Renal cortical epithelial cell (primary cell): Measurements from ENCODE around the gene OR2T10. TPM values are rescaled to one million over a fixed set of nuclear protein-coding genes. Genes with fewer than 3 reads are reported as not detected.
"Not testable (repeated sequence)": the region's sequence is repeated elsewhere in the genome, so short reads cannot be mapped to it uniquely, and the experiment has no call there.

Source experiments
- DNase-seq: peaks from one replicate; pipeline ENCODE4 v3.0.0-alpha.2; 2011; ENCODE audit warnings: low read depth
- total RNA-seq: library from RNA; depleted of rRNA; stranded (reverse); fragments of >200 nt; gene quantifications from 2 replicates; pipeline ENCODE4 v1.2.3, GENCODE V29; 2014

OR2T10 gene
- total RNA-seq, 1 donor from 2014 or later, result 0.20 TPM

DNA sequence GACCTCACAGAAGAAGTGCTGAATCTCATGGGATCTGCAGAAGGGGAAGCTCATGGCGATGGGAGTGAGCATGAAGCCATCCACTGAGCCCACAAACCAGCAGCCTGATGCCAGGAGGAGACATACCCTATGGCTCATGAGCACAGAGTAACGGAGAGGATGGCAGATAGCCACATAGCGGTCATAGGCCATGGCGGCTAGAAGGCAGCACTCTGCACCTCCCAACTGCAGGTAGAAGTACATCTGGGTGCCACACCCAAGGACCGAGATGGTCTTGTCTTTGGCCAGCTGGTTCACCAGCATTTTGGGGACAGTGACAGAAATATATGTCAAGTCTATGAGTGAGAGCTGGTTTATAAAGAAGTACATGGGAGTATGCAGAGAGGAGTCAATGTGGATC, 4.3 kb downstream of the OR2T10 start:
- no peak for DNase-seq

- no peak for DNase-seq
These were observed 4.8 kb downstream of the OR2T10 start for GRCh38 chr1:248592655-248593054.

DNA sequence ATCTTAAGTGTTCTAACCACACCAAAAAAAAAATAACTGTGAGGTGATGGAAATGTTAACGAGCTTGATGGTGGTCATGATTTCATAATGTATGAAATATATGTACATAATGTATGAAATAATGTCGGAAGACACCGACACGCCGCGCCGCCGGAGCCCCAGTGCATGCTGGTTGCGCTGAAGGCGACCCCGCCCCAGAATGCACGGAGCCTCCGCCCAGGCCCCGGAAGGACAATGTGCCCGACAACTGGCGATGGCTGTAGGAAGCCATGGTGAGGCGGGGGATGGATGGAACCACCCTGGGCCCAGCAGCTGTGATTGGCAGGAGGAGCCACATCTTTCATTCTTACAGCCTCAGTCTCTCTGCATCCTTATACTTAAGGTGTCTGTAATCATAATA, 7.4 kb downstream of the OR2T10 start:
- DNase-seq, result no peak

DNA sequence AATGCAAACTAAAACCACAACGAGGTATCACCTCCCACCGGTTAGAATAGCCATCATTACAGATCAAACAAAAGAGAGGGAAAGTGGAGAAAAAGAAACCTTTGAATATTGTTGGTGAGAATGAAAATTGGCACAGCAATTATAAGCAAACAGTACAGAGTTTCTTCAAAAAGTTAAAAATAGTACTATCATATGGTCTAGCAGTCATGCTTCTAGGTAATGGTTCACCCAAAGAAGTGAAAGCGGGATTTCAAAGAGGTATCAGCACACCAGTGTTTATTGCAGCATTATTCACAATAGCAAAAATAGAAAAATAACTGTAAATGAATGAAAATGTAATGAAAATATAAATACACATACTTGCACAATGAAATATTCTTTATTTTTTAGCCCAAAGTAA, 8.2 kb downstream of the OR2T10 start:
- DNase-seq, result no peak

DNA sequence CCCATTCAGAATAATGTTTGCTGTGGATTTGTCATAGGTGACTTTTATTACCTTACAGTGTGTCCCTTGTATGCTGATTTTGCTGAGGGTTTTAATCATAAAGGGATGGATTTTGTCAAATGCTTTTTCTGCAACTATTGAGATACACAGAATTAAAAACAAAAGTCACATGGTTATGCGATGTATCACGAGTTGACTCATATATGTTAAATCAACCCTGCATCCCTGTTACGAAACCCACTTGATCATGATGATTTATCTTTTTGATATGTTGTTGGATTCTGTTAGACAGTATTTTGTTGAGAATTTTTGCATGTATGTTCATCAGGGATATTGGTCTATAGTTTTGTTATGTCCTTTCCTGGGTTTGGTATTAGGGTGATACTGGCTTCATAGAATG, 12.2 kb downstream of the OR2T10 start:
- DNase-seq, result no peak

DNA sequence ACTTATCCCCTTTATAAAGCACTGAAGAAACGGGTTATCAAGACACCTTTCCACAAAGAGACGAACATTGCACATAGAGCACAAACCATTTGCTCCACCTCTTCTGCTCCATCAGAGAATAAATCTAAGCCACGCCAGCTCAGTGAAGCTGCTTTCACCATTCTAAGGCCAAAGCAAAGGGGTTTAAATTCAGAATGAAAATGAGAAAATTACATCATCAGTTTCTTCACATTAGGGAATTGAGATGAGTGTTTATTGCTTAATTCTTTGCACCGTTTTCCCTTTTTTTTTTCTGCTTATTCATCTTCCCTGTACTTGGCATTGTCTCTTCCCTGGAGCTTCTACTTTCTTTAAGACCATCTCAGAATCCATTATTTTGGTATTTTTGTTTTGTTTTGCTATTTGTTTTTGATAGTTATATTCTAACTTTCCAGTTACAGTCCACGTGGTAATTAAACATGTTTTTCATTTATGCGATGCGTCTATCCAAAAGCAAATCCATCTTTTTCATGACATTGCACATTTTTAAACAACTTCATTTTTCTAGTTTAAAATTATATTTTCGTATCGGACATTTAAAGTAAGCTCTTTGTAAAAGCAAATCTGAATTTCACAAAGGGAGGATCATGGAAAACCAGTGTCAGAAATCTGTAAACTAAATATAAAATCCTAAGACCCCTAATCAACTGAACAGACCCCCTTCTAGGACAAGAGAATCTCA, 21.1 kb downstream of the OR2T10 start:
- DNase-seq, result no peak

DNA sequence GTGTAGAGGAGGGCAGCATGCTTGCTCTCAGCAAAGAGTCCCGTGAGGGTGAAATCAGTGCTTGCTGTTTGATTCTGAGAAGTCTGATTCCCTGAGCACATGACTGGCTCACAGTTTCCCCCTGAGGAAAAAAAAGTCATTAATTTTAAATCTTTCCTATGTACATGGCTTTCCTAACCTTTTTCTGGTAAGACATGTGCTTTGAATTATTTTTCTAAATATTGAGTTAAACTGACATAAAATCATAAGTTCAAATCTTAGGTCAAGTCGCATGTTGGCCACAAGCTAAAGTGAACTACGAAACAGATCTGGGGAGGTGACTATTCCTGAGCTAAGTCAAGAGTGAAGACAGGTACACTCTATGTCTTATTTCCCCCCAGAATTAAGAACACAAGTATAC, 22.8 kb downstream of the OR2T10 start, which contains the start of gene OR2T34:
OR2T34 (minus strand) TSS at position 101 of the 400 bp plus-strand sequence; CDS start at position 101, 0 bp downstream.
- DNase-seq, result not testable (repeated sequence)

GRCh38 chr1:248573856-248574255, 23.6 kb downstream of the OR2T10 start:
- not testable (repeated sequence) for DNase-seq

DNA sequence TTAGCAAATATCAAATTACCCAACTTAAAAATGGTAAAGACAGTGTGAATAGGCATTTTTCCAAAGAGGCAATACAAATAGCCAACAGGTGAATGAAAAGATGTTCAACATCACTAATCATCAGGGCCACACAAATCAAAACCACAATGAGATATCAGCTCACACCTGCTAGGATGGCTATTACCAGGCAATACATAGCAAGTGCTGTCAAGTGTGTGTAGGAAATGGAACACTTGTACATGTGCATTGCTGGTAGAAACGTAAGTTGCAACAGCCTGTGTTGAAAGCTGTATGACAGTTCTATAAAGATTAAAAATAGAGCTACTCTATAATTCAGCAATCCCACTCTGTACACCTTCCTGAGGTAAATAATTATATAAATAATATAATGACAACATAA, 25.5 kb downstream of the OR2T10 start:
- DNase-seq, result not testable (repeated sequence)

GRCh38 chr1:248570811-248571210, 26.7 kb downstream of the OR2T10 start:
- not testable (repeated sequence) for DNase-seq

GRCh38 chr1:248569049-248569448, 28.5 kb downstream of the OR2T10 start:
- not testable (repeated sequence) for DNase-seq

DNA sequence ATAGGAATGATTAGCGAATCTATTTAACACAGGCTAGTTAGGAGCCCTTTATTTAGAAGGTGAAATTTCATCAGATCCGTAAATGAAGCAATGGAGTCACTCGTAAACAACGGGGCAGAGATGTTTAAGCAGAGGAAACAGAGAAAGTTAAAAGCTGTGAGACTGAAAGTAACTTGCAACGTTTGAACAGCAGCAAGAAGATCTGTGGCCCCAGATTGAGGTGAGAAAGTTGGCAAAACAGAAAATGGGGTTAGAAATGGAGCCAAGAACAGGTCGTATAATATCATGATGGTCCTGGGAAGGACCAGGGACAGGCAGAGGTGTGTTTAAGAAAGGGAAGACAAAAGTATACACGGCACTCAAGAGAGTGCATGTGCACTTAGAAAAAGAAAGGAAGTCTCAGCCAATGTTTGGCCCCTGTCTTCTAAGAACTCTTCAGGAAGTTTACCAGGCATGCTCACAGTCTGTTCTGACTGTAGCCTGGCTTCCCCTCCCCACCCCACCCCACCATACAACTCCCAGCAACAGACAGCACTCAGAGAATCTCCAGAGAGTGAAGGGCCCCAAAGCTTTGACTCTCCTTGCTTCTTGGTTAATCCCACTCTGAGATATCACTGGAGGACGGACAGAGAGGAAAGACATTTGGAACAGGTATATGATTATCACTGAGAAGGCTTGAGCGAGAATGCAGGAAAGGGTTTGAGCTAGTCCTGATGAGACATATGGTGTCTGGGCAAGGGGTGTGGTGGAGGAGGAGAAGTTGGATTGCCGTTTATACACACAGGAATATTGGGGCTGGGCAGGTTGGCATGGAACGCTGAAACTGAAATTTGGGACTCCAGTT, 31.7 kb downstream of the OR2T10 start:
- DNase-seq, result not testable (repeated sequence)

GRCh38 chr1:248562672-248563071, 34.8 kb downstream of the OR2T10 start, which contains the start of gene OR2T29:
OR2T29 (minus strand) TSS chr1:248562772; CDS start chr1:248559491, 3,281 bp downstream.
- DNase-seq, result not testable (repeated sequence)

- not testable (repeated sequence) for DNase-seq
These were observed 46.5 kb downstream of the OR2T10 start for GRCh38 chr1:248551027-248551426.

GRCh38 chr1:248547383-248547782, 50.1 kb downstream of the OR2T10 start:
- DNase-seq, result not testable (repeated sequence)

Other genes starting within 250 kb of the OR2T10 start
- not detected in 2 replicates for gene OR14C36, start 248.9 kb downstream of the OR2T10 start, total RNA-seq
- not detected in 2 replicates for gene OR2T4, start 236.0 kb downstream of the OR2T10 start, total RNA-seq
- gene OR2T6, start 222.0 kb downstream of the OR2T10 start, total RNA-seq, result not detected in 2 replicates
- not detected in 2 replicates for gene OR2T1, start 194.7 kb downstream of the OR2T10 start, total RNA-seq
- not detected in 2 replicates for gene OR2T2, start 152.1 kb downstream of the OR2T10 start, total RNA-seq
- not detected in 2 replicates for gene OR2T3, start 124.3 kb downstream of the OR2T10 start, total RNA-seq
- not detected in 2 replicates for gene OR2T5, start 109.1 kb downstream of the OR2T10 start, total RNA-seq
- 0.05 TPM in 1 of 2 replicates, not detected in the other for gene OR2G6, start 89.6 kb downstream of the OR2T10 start, total RNA-seq
- gene OR2T29, start 34.9 kb downstream of the OR2T10 start, total RNA-seq, result 0.10 TPM in 1 of 2 replicates, not detected in the other
- not detected in 2 replicates for gene OR2T34, start 22.9 kb downstream of the OR2T10 start, total RNA-seq
- gene OR2T11, start 37.4 kb upstream of the OR2T10 start, total RNA-seq, result 0.10 TPM in 1 of 2 replicates, not detected in the other
- under 0.01 TPM in 1 of 2 replicates, not detected in the other for gene OR2T35, start 47.6 kb upstream of the OR2T10 start, total RNA-seq
- gene OR2T27, start 57.8 kb upstream of the OR2T10 start, total RNA-seq, result not detected in 2 replicates
- not detected in 2 replicates for gene OR14I1, start 105.1 kb upstream of the OR2T10 start, total RNA-seq
- 2.6 and 4.3 TPM in 2 replicates for gene LYPD8, start 158.1 kb upstream of the OR2T10 start, total RNA-seq
- 41.7 and 42.8 TPM in 2 replicates for gene SH3BP5L, start 228.2 kb upstream of the OR2T10 start, total RNA-seq
- gene ZNF672, start 240.5 kb upstream of the OR2T10 start, total RNA-seq, result 18.9 and 34.6 TPM in 2 replicates